Astrocyte of the cerebellum (primary cell): Measurements from ENCODE around the gene SLC38A1.

Source experiments
- DNase-seq: peaks from one replicate; pipeline ENCODE4 v3.0.0-alpha.2; 2011; ENCODE audit warnings: low read depth
- H3K4me3 ChIP-seq: 2 replicates; pipeline ENCODE4 v1.5.1; 2011; ENCODE audit warnings: mild to moderate bottlenecking, low read depth, low read length, moderate library complexity
- CTCF ChIP-seq: IDR thresholded peaks from 2 replicates; pipeline ENCODE4 v1.5.1; 2012; ENCODE audit warnings: low read length, low read depth, moderate library complexity, mild to moderate bottlenecking; ENCODE audit errors: missing control alignments
- in situ Hi-C: cut with HindIII; loops from 2 replicates; pipeline ENCODE4 v1.10.0; 2017; ENCODE audit warnings: low sequenced_read_pairs

SLC38A1 gene

GRCh38 chr12:46217541-46218321 is 51.1 kb downstream of the SLC38A1 start:
- DNase-seq: no peak
- in situ Hi-C loops: no loop called here
- H3K4me3 ChIP-seq: no peak overlapping the region
- TF ChIP-seq CTCF: no peak

- no peak for DNase-seq
- in situ Hi-C loops: no loop called here
- TF ChIP-seq CTCF: no peak
- H3K4me3 ChIP-seq: no peak overlapping the region
These were observed 54.0 kb downstream of the SLC38A1 start for GRCh38 chr12:46214668-46215436.

GRCh38 chr12:46212108-46212982 is 56.5 kb downstream of the SLC38A1 start:
- no peak overlapping the region for H3K4me3 ChIP-seq
- no peak for DNase-seq
- in situ Hi-C loops: no loop called here
- no peak for TF ChIP-seq CTCF

- DNase-seq: no peak
- H3K4me3 ChIP-seq: no peak overlapping the region
- no peak for TF ChIP-seq CTCF
- in situ Hi-C loops: no loop called here
These were observed 57.9 kb downstream of the SLC38A1 start for GRCh38 chr12:46210873-46211439.

- no peak for TF ChIP-seq CTCF
- H3K4me3 ChIP-seq: no peak overlapping the region
- in situ Hi-C loops: no loop called here
- DNase-seq: no peak
These were observed 58.6 kb downstream of the SLC38A1 start for GRCh38 chr12:46209914-46210872.
